Psoas muscle (tissue), 8 donors: ENCODE data around the gene RUNX3. TPM values are rescaled to one million over a fixed set of nuclear protein-coding genes. Genes with fewer than 3 reads are reported as not detected.

Source experiments
- ATAC-seq, 4 donors: fragments of 200-7000 bp; cut with Tn5 transposase; one replicate each; pipeline ENCODE4 v1.9.1; 2020; ENCODE audit warnings: moderate library complexity in 3 of 4, mild to moderate bottlenecking in 2 of 4
- DNase-seq, 2 donors: peaks; one replicate each; pipeline ENCODE4 v3.0.0-alpha.2; 2020
- H3K27ac ChIP-seq: fragments of 200-600 bp; one replicate; pipeline ENCODE4 v1.8.0; 2022
- H3K27me3 ChIP-seq, 3 donors: fragments of 200-600 bp in 1 of 3; one replicate each; pipeline versions ENCODE4 v1.6.1 to v1.8.0; 2013 to 2022; ENCODE audit warnings: low read length in 2 of 3, mild to moderate bottlenecking in 2 of 3, moderate library complexity in 1 of 3; ENCODE audit not compliant: insufficient read depth in 3 of 3
- H3K36me3 ChIP-seq, 2 donors: fragments of 200-600 bp in 1 of 2; one replicate each; pipeline versions ENCODE4 v1.6.1 to v1.8.0; 2013 to 2022; ENCODE audit warnings: low read depth in 1 of 2, mild to moderate bottlenecking in 1 of 2, moderate library complexity in 1 of 2; ENCODE audit not compliant: insufficient read depth in 1 of 2
- H3K4me1 ChIP-seq: fragments of 200-600 bp; one replicate; pipeline ENCODE4 v1.8.0; 2022
- H3K4me3 ChIP-seq: fragments of 200-600 bp; one replicate; pipeline ENCODE4 v1.8.0; 2022; ENCODE audit warnings: mild to moderate bottlenecking
- H3K9me3 ChIP-seq: fragments of 200-600 bp; one replicate; pipeline ENCODE4 v1.8.0; 2022
- WGBS, 3 donors: extraction: QIAGEN DNeasy Blood & Tissue Kit; methylation state at CpG; one replicate each; pipeline versions ENCODE4 v1.1.6 to v1.1.7; 2013; 5-methylcytosine and 5-hydroxymethylcytosine counted together
- intact Hi-C, 2 donors: fragments of 100-400 bp; cut with DNase I; formaldehyde crosslinking; loops; one replicate each; pipeline versions ENCODE4 v1.11.0 to v1.14.2; 2022
- polyA plus RNA-seq, 3 donors: library from polyadenylated mRNA; stranded (reverse); fragments of 200-250 nt; gene quantifications; one replicate each; pipeline ENCODE4 v1.2.3, GENCODE V29; 2013
- total RNA-seq, 4 donors: library from RNA; stranded (reverse); fragmentation: NEBNext Ultra II Directional in 2 of 4; extraction: Animal tissue kit (Norgen Biotek cat#: 25700) in 2 of 4; gene quantifications; one replicate each; pipeline versions ENCODE4 v1.2.1 to v1.2.4, GENCODE V29; 2021 to 2023
- TF ChIP-seq, protein P1 (sequence below): fragments of 200-600 bp; IDR thresholded peaks from one replicate; pipeline ENCODE4 v1.8.0; 2022; ENCODE audit warnings: antibody characterized with exemption
- donor health status: healthy with polysubstance abuse.
- donor health status: DM: no; HTN: no; CAD: no; lungs with moderate emphysema.
- donor health status: Bipolar disorder and iron deficiency.
- donor health status: healthy.
- donor health status: DM: yes; HTN: yes; CAD: no.
- donor health status: DM: no; HTN: no; CAD: no.
- donor health status: DM: no; HTN: no; CAD: no.
- donor health status: DM: yes; HTN: yes; CAD: no.

Gene RUNX3
- total and polyA plus RNA-seq, 7 donors, result 0.16 to 0.59 (median 0.28) TPM

DNA sequence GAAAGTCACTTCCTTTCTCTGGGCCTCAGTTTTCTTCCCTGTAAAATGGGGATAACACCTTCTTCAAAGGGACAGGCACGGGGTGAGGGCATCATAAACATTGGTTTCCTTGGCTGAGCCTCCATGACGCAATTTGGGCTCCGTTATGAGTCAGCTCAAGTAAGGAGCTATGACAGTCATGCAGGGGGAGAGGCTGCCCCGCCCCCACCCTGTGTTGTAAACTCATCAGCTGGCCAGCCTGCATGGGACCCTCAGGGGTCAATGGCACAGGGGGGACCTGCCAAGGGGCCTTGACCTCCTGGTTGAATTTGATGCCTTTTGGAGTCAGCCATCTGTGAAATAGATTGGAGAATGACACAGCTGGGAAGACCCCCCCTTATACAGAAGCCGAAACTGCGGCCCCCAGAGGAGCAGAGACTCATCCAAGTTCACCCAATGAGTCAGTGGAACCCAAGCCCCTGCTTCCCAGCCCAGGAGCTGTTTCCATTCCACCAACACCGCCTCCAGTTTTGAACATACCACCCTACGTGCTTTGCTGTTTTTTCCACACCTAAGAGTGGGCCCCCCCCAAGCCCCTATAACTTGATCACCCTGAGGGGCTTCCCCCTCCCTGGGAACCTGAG, 36.8 kb upstream of the RUNX3 start:
- no peaks in the 10 kb centered on the region for H3K4me1 ChIP-seq
- no peaks in the 10 kb centered on the region for H3K9me3 ChIP-seq
- no peak overlapping the region for H3K27ac ChIP-seq
- H3K4me3 ChIP-seq, result no peak overlapping the region
- DNase-seq, result peak in 1 of 2 donors; percentile 40
- H3K36me3 ChIP-seq, result no peaks in the 10 kb centered on the region
- peaks cover 0 to 53% (median 3%) of the 10 kb centered on the region in 3 donors for H3K27me3 ChIP-seq
- WGBS, 3 donors, result 55 to 67% (median 60%) methylated on average over 8 of the region's 8 CpGs
- no peak for ATAC-seq
- intact Hi-C loops, result no loop called here
- TF ChIP-seq, protein P1, sequence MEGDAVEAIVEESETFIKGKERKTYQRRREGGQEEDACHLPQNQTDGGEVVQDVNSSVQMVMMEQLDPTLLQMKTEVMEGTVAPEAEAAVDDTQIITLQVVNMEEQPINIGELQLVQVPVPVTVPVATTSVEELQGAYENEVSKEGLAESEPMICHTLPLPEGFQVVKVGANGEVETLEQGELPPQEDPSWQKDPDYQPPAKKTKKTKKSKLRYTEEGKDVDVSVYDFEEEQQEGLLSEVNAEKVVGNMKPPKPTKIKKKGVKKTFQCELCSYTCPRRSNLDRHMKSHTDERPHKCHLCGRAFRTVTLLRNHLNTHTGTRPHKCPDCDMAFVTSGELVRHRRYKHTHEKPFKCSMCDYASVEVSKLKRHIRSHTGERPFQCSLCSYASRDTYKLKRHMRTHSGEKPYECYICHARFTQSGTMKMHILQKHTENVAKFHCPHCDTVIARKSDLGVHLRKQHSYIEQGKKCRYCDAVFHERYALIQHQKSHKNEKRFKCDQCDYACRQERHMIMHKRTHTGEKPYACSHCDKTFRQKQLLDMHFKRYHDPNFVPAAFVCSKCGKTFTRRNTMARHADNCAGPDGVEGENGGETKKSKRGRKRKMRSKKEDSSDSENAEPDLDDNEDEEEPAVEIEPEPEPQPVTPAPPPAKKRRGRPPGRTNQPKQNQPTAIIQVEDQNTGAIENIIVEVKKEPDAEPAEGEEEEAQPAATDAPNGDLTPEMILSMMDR, result no peak

DNA sequence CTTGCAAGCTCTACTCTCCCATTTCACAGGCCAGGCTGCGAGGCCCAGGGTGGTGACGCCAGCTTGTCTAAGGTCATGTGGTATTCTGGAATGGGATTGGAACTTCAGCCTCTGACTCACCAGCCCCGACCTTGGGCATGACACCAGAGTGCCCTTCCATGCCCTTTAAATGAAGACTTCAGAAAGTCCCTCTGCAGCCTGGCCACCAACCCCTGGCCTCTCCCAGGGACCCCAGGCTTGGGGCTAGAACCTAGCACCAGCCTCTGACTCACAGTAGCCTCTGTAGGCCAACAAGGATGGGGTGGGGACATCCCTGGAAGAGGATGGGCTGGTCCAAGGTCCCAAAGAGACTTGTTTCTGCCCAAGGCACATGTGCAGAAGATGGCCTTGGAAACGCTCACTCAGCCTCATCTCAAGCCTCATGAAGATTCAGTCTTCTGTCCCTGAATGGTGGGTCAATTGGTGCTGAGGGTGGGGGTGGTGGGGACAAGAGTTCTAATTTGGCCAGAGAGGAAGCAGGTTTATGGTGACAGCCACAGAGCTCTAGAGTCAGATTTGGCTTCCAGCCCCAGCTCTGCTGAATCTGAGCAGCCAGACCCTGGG, 36.1 kb upstream of the RUNX3 start:
- H3K27ac ChIP-seq, result no peak overlapping the region
- intact Hi-C loops, result no loop called here
- H3K9me3 ChIP-seq, result no peaks in the 10 kb centered on the region
- 58 to 91% (median 88%) methylated on average over 4 of the region's 4 CpGs for WGBS, 3 donors
- no peak overlapping the region for H3K4me3 ChIP-seq
- no peaks in the 10 kb centered on the region for H3K4me1 ChIP-seq
- TF ChIP-seq, protein P1, result no peak
- peaks cover 0 to 50% (median 3%) of the 10 kb centered on the region in 3 donors for H3K27me3 ChIP-seq
- H3K36me3 ChIP-seq, result no peaks in the 10 kb centered on the region
- DNase-seq, result peak in 1 of 2 donors; percentile 22
- ATAC-seq, result no peak

DNA sequence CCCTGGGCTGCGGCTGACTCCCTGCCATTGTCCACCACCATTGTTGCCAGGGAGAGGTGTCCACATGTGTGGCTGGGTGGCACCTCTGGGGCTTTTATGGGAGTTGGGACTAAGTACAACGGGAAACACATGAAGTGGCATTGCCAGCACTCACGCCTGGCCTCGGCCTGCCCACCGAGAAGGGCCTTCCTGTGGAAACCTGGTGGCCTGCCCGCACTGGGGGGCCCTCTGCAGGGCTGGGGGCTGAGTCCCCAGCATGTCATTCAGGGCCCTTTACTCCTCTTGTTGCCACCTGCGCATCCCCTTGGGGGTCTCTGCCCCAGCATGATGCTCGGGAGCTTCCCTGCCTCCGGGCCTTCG, 35.5 kb upstream of the RUNX3 start:
- DNase-seq (peak in 1 of 2 donors; percentile 24), ATAC-seq (no peak)
- no peaks in the 10 kb centered on the region for H3K4me1 ChIP-seq
- TF ChIP-seq, protein P1, result no peak
- no peaks in the 10 kb centered on the region for H3K9me3 ChIP-seq
- no peak overlapping the region for H3K4me3 ChIP-seq
- H3K27me3 ChIP-seq, result peaks cover 0 to 48% (median 3%) of the 10 kb centered on the region in 3 donors
- WGBS, 3 donors, result 91 to 97% (median 92%) methylated on average over 10 of the region's 10 CpGs
- H3K36me3 ChIP-seq, result no peaks in the 10 kb centered on the region
- intact Hi-C loops, result no loop called here
- H3K27ac ChIP-seq, result no peak overlapping the region

DNA sequence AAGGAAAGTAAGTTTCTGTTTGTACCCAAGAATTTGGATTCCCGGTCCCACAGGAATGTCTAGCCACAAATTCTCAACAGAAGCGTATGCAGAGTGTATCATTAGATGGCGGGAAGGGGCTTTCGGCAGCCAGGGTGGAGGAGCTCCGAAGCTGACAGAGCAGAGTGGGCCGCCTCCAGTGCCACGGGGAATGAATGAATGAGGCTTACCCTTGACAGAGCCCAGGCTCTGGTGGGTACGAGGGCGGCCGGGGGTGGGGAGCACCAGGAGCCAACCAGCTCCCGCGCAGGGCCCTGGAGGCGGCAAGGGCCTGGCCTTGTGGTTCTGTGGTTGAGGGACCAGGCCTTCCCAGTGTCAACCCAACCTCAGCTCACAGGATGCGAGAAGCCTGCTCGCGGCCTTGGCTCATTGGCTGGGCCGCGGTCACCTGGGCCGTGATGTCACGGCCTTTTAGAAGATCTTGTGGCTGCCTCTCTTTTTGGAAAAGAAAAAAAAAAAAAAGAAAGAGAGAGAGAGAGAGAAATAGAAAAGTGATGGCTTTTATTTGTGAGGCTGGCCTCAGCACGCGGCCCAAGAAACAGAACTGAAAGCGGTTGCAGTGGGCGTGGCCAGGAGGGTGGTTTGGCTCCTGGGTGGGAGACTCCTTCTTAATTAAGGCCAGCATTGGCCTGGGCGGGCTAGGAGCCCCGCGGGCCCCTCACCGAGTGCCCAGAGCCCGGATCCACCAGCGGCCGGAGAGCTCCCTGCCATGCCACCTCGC, 34.9 kb upstream of the RUNX3 start:
- H3K9me3 ChIP-seq, result no peaks in the 10 kb centered on the region
- no peak for ATAC-seq
- no peaks in the 10 kb centered on the region for H3K36me3 ChIP-seq
- H3K4me1 ChIP-seq, result no peaks in the 10 kb centered on the region
- WGBS, 3 donors, result 84 to 90% (median 88%) methylated on average over 31 to 32 of the region's 32 CpGs
- no peak overlapping the region for H3K27ac ChIP-seq
- no peak overlapping the region for H3K4me3 ChIP-seq
- intact Hi-C loops, result no loop called here
- DNase-seq, result peak; percentile 34 to 53
- peaks cover 0 to 43% (median 5%) of the 10 kb centered on the region in 3 donors for H3K27me3 ChIP-seq
- TF ChIP-seq, protein P1, result no peak
